Fibroblast of gingiva (primary cell): ENCODE measurements around the gene FAR2.
"Not testable (repeated sequence)": the region's sequence is repeated elsewhere in the genome, so short reads cannot be mapped to it uniquely, and the experiment has no call there.

Source experiments
- DNase-seq: peaks from one replicate; pipeline ENCODE4 v3.0.0-alpha.2; 2011; ENCODE audit warnings: low read depth

FAR2 gene

DNA sequence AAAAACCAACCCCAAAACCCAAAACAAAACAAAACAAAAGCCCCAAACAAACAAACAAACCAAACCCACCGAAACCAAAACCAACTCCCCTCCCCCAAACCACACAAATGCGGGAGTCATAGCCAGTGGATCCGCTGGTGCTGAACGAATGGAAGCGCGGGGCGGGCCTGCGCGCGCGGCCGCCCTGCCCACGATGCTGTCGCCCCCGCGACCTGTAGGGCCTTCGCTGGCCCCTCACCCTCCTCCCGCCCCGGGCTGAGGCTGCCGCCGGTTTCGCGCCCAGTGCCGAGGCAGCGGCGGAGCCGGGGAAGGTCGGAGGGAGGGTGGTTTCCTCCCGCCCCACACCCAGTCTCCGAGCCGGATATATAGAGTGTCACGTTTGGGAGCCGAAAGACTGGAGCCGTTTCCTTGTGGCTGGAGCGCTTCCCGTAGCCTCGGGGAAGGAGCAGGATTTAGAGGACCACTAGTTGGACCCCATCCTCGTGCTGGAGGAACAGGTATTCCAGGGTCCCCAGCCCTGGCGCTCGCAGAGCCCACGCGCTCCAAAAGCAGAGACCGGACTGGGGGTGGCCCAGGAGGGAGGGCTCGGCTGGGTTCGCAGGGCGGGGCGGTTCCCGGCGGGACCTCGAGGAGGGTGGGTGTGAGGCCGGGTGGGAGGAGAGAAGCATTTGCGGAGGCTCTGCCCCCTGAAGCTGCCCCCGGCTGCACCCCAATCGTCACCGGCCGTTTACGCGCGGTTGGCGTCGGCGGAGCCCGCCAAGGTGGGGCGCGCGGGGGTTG is at the start of gene FAR2:
Gene FAR2 (plus strand): TSS at position 368 of the 780 bp plus-strand sequence. CDS start 121,172 bp downstream, outside the sequence.
- DNase-seq: peak; percentile 57

DNA sequence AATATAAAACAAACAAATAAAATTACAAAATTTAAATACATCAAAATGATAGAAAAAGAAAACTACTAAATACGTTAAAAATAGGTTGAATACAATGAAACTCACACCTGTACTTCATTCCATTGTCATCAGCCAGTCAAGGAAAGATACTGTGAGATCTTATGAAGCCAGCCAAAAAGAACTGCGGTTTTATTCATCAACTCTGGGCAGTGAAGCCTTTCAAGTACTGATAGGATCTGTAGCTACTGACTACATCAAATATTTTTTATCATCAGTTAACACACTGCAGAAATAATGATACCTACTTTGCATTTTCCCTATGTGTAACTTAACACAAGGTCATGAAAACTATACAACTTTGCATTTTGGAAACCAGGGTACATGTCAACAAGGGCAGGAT is 46.3 kb upstream of the FAR2 start:
- DNase-seq: no peak

DNA sequence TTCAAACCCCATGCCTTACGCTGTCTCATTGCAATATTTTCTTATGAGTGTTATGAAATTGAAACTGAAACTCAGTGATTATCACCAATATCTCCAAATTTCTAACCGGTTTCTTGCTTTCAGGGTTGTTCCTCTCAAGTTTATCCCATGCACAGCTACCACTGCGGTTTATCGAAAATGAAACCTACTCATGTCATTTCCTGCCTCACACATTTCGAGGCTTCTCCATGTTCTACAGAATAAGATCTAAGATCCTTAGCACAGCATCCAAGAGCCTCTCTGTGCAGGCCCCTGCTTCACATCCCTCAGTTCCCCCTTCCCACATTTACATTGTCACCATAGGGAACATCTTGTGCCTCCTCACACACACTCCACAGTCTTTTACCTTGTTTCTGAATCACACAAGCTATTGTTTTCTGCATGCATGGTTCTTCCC is 45.5 kb upstream of the FAR2 start:
- no peak for DNase-seq

DNA sequence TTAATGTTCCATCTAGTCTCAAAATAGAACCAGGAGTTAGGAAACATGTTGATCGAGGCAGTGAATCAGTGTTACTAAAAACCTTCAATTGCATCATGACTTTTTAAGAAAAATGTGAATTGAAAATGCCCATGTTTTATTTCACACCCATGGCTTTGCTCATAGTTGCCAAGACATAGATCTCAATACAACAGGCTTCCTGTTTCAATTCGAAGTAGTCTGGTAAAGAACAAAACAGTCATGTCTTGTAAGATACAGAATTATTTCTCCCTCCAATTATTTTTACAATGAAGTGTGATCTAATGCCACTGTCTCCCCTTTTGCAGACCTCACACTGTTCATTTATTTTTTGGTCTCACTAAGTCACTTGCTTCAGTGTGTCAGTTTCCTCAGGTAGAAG is 44.6 kb upstream of the FAR2 start:
- DNase-seq: peak; percentile 4

DNA sequence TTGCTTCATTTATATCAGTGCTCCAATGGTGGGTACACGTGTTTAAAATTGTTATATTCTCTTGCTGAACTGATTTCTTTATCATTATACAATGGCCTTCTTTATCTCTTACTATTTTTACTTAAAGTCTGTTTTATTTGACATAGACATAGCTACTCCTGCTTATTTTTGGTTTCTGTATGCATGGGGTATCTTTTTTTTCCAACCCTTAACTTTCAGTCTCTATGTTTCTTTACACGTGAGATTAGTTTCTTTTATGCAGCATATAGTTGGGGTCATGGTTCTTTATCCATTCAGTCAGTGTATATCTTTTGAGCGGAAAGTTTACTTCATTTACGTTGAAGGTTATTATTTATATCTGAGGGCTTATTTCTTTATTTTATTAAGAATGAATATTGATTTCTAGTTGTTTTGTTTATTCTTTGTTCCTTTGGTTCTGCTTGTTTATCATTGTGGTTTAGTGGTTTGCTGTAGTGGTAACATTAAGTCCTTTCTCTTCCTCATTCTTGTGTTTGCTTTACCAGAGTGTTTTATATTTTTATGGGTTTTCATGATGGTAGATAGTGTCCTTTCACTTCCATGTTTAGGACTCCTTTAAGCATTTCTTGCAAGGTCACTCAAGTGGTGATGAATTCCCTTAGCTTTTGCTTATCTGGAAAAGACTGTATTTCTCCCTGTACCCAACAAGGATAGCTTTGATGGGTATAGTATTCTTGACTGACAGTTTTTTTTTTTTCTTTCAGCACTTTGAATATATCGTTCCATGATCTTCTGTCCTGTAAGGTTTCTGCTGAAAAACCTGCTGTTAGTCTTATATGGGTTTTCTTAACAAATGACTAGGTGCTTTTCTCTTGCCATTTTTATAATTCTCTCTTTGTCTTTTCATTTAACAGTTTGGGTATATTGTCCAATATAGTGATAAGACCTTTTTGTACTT is 38.3 kb upstream of the FAR2 start:
- DNase-seq: no peak

DNA sequence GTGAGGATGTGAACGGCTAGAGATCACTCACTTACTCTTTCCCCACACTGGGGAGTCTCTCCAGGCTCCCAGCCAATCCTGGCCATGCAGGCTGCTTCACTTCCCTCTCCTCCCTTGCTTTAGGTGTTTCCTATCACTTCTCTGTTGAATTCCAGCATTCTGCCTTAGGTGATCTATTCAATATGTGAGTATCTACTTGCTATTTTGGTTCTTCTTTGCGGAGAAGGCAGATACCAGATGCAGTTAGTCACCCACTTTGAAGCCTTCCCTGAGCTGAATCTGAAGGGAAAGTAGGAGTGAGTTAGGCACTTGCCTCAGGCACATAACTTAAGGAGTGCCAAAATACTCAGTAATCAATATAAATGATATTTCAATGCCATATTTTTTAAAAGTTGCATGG is 36.0 kb upstream of the FAR2 start:
- no peak for DNase-seq

DNA sequence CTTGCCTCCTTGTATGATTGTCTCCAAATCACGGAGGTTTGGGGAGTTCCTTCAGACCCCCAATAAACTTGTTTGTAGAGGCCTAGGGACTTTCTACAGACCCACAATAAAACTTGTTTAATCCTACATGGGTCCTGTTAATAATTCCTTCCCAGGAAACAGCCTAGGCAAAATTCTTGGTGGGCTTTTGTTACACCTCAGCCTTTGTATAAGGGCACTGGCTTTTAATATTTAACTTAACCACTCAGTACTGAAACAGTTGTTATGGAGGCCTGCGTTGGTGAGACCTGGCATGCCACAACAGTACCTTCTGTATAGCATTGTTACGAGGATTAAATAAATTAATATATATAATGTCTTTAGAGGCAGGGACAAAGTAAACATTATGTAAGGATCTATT is 32.7 kb upstream of the FAR2 start:
- no peak for DNase-seq

DNA sequence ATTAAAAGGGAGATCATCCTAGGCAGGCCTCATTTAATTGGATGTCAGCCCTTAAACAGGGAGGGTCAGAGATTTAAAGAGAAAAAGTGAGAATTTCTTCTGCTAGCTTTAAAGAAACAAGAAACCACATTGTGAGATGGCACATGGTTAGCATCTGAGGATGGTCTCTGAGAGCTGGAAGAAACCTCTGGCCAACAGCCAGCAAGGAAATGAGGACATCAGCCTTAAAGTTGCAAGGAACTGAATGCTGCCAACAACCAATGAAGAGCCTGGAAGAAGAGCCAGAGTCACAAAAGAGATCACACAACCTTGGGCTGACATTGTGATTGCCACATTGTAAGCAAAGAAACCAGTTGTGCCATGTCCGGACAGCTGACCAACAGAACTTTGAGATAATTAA is 17.5 kb upstream of the FAR2 start:
- peak; percentile 67 for DNase-seq

DNA sequence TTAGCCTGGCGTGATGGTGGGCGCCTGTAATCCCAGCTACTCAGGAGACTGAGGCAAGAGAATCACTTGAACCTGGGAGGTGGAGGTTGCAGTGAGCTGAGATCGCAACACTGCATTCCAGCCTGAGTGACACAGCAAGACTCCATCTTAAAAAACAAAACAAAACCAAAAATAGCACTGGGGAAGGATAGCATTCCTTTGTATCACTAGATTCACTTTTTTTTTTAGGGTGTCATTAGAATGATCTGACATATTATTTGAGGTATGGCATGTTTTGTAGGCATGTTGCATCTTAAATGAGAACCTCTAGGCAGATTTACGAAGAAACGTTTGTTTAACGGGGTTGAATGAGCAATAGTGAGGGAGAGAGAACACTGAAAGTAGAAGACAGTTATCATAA is 16.8 kb upstream of the FAR2 start:
- no peak for DNase-seq

DNA sequence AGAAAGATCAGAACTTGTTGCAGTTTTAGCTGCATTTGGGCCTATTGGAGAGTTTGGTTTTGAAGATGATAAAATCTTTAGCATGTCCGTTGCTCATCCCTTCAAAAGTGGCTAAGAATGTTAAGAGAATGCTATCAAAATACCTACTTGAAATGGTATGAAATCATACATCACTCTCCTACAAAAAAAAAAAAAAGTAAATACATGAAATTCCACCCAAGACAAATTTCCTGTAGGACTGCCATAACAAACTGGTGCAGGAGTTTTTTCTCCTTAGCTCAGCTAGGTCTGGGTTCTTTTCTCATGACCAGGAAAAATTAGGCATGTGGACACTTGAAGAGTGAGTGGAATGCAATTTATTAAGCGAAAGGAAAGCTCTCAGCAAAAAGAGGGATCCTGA is 15.9 kb upstream of the FAR2 start:
- no peak for DNase-seq

DNA sequence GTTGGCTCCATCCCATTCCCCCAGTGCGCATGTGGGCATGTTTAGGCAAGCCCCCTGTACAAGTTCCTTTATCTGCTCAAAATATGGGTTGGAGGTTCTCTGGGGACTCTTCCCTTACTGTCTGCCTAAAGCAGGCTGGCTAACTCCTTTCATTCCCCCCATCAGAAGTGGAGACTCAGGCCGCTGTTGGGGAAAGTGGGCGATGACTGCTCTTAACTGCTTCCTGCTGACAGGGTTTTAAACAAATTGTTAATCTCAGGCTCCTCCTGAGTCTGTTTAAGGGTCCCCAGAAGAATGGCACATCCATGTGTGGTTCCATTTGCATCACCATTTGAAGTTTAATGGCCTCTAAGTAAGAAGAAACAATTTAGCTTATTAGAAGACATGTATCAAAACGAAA is 15.4 kb upstream of the FAR2 start:
- DNase-seq: no peak

DNA sequence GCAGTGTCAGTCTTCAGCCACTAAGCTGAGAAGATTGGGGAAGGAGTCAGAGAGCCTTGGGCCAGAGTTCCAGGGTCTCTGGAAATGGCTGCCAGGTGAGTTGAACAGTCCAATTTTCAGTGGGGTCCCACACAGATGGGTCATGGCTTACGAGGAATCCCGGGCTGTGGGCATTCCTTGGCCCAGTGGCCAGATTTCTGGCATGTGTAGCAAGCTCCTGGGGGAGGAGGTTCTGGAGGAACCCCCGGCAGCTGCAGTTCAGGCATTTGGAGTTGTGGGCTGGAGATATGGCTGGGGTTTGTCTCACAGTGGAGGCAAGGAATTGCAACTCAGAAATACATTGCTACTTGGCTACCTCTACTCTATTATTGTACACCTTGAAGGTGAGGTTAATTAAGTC is 10.8 kb upstream of the FAR2 start:
- DNase-seq: not testable (repeated sequence)

DNA sequence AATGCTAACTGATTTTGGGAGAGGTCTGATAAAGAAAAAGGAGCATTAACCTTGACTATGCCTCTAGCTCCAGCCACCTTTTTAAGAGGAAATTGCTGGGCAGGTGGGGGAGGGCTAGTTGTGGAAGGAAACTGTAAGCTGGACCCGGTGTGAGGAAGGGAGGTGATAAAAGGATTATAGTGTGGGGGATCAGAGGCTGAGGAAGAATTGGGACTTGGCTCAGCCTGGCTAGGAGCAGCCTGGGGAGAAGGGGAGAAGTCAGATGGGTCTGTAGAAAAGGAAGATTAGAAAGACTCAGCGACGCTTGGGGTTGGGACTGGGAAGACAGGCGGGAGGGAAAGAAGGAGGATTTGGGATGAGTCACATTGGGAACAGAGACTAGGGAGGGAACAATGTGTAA is 10.2 kb upstream of the FAR2 start:
- DNase-seq: not testable (repeated sequence)

DNA sequence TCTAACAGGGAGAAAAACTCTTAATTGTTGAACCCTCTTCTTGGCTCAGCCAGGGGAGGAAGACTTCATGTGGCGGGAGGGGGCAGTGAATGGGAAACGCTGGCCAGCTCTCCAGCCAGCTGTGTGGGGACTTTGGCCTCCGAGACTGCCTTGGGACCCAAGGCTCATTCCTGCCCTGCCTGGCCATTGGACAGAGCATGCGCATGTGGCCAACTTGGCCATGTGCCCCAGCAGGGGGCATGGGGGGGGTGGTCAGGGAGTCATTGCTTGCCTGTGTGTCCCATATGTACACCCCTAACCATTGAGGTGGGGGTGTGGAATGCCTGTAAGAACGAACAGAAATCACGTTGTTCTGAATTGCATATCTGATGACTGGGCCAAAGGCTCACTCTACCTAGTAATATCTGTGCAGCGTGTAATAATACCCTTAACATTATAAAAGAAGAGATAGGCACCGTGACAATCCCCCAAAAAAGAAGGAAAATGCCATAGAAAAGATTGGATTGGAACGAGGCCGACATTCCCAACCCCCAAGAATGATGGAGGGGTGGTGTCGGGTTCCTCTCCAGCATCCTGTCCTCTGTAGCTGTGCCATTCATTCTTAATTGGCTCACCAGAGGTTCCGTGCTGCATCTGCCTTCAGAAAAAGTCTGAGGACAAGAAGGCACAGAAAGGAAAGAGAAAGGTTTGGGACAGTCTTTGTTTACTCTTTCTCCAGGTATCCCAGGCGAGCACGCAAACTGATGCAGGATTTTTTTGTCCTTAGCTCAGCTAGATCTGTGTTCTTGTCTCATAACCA is 3.5 kb upstream of the FAR2 start:
- DNase-seq: no peak

DNA sequence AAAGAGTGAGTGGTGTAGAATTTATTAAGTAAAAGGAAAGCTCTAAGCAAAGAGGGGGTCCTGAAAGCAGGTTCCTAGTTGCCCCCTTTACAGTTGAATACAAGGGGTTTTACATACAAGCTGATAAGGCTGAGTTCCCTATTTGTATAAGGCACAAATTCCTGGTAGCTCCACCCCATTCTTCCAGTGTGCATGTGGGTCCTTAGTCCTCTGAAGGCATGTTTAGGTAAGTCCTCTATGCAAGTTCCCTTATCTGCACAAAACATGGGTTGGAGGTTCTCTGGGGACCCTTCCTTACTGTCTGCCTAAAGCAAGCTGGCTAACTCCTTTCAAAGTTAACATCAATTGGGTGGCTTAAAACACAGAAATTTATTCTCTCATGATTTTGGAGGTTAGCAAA is 2.9 kb upstream of the FAR2 start:
- DNase-seq: no peak

DNA sequence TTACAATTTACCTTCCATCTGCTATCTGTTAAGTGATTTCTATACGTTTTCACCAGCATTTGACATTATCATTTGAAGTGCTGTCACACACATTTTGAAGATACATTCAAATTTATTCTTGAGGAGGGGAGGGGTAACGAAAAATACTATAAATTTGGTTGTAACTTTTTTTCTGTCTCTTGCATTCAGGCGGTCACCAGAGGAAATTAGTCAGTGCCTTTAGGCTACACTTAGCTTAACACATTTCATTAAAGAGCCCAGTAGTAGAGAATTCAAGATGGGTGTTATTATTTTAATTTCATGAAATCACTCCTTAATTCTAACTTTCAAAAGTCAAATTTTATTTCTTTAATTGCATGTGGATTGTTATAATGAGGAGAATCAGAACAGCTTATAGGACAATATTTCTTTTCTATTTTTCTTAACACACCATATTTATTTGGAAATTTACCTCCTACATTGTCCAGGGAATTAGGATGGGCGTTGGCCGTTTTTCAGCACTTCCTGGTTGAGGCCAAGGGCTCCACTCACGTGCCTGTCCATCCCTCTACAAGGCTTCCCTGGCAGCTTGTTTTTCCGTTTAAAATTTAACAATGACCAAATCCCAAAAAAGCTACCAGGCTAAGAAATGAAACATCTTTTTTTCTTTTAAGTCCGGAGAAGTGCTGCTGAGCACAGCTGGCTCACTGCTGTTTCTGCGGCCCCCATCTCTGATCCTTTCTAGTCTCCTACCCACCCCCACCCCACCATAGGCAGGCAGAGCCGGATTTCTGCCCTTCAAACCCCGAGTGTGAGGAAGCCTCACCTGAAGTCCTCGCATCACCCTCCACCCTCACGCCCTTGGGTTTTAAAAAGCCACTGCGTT is 1.1 kb upstream of the FAR2 start:
- DNase-seq: peak; percentile 37

DNA sequence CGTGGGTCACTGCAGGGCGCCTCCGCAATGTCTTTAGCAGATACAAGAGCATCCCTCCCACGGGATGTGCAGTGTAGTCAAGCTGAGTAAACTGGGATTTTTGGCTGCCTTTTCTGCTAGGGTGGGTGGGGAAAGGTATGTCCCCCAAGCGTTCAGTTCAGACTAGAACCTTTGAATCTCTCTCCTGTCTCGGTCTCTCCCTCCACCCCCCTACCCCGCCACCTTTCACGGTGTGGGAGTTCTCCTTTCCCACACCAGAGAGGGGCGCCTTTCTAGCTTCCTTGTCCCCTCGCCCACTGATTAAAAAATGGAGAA is 525 bp upstream of the FAR2 start:
- DNase-seq: peak; percentile 8

DNA sequence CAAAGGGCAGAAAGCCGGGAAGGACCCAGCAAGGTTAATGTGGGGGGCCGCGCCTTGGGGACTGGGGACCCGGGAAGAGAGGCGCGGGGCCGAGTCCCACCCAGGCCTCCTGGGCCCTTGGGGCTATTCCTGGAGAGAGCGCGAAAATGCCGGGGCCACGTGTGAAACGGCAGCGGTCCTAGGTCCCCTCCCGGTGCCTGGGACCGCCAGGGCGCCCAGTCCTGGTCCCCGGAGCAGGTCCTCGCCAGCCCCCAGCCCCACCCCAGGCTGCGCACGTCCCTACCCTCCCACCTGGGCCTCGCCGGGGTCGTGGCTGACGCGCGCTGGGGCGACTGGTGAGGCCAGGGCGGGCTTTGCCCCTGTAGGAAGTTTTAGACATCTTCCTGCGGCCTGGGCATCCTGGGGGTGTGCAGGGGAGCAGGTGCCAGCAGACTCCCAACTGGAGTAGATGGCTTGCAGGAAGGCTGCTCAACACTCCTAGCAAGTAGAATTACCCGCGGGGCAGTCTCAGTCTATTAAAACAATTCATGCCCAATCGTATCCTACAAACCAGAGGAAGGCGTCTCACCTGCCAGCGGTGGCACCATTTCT is 708 bp downstream of the FAR2 start:
- no peak for DNase-seq

DNA sequence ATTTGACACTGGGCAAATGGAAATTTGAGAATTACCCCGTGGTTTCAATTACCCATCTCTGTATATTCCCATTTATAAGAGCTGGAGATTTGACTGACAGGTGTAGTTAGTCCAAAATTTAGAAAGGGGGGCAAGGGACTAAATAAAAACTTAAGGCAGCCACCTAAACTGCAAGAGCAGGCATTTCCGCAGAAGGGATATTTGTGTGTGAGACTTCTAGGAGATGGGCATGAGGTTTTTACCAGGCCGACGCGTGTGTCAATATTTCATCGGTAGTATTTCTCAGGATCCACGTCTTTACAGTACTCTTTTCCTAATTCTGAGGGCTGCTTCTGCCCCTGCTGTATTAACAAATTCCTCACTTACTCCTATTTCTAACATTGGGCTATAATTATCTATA is 1.4 kb downstream of the FAR2 start:
- DNase-seq: no peak

DNA sequence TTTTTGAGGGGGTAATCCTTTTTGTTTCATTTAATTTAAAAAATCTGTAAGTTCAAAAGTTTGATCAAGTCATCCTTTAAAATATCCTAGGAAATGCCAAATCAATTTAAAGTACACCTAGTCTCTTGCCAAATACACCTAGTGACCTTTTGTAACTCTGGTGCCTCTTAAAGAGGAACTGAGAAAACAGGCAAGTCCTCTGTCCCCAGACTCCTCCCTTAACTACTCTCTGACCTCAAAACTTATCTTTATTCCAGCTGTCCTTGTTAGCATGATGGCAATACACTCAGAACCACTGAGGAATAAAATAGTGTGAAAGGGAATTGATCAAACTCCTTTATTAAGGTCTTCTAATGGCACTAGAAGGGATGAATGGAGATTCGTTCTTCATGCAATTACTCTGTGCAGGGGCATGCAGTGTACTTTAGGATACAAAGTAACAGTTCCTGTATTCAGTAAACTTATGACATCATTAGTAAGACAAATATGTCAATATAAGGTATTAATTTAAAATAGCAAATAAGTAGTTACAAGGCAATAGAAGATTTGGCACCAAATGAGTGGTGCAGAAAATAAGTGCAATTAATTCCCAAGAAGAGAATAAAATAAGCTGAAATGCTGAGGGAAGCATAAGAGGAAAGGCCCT is 3.3 kb downstream of the FAR2 start:
- no peak for DNase-seq
